Measurements from ENCODE around the gene PLCD3.

The PLCD3 gene

DNA sequence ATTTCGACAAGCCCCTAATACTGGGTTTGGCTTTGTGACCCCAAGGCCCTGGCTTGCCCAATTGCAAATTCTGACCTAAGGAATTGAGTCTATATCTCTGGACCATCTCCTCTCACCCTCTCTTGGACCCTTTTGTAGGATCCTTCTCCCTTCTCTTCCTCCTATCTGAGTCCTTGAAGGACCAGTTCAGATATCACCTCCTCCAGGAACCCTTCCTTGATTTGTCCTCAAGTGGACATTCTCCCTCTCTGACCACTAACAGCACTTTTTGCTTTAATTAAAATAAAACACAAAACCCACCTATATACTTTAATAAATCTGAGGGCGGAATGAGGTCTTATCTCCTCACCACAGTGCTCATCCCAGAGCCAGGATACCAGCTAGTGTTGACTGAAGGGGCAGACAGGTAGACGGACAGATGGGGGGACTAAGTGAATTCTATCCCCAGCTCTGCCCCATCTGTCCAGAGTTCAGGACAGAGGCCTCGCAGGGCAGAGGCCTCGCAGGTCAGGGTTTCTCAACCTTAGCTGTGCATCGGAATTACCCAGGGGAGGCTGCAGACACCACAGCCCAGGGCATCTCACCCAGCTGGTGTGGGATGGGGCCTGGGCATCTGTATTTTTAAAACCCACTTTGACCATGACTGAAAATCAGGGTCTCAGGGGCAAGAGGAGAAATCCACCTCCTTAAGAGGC, 9.1 kb downstream of the PLCD3 start:
- Histone ChIP-seq H4K20me1 (ENCODE audit: insufficient read depth, low read length) (no peaks in the 10 kb centered on the region), H3K4me3 (ENCODE audit: low read length) (no peak overlapping the region), H3K4me2 (ENCODE audit: low read length) (no peak overlapping the region), H3K79me2 (ENCODE audit: low read length) (no peaks in the 10 kb centered on the region), H3K27me3 (ENCODE audit: low read depth, low read length) (no peaks in the 10 kb centered on the region), H2AFZ (ENCODE audit: low read depth, low read length) (no peak overlapping the region), H3K4me1 (ENCODE audit: low read length) (peaks cover 4% of the 10 kb centered on the region; the same call in 1 of the 2 replicates), H3K9ac (ENCODE audit: low read length) (no peak overlapping the region), H3K9me3 (ENCODE audit: insufficient read depth, low read length) (no peaks in the 10 kb centered on the region), H3K27ac (ENCODE audit: low read length) (no peak overlapping the region), H3K36me3 (replicated peaks; ENCODE audit: low read depth, low read length) (no peaks in the 10 kb centered on the region)
- TF ChIP-seq, protein P1, sequence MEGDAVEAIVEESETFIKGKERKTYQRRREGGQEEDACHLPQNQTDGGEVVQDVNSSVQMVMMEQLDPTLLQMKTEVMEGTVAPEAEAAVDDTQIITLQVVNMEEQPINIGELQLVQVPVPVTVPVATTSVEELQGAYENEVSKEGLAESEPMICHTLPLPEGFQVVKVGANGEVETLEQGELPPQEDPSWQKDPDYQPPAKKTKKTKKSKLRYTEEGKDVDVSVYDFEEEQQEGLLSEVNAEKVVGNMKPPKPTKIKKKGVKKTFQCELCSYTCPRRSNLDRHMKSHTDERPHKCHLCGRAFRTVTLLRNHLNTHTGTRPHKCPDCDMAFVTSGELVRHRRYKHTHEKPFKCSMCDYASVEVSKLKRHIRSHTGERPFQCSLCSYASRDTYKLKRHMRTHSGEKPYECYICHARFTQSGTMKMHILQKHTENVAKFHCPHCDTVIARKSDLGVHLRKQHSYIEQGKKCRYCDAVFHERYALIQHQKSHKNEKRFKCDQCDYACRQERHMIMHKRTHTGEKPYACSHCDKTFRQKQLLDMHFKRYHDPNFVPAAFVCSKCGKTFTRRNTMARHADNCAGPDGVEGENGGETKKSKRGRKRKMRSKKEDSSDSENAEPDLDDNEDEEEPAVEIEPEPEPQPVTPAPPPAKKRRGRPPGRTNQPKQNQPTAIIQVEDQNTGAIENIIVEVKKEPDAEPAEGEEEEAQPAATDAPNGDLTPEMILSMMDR (IDR thresholded peaks at IDR 0.05; ENCODE audit: low read depth, low read length): no peak
- TF ChIP-seq EZH2phosphoT487 (IDR thresholded peaks at IDR 0.05; ENCODE audit: low read depth): no peak

DNA sequence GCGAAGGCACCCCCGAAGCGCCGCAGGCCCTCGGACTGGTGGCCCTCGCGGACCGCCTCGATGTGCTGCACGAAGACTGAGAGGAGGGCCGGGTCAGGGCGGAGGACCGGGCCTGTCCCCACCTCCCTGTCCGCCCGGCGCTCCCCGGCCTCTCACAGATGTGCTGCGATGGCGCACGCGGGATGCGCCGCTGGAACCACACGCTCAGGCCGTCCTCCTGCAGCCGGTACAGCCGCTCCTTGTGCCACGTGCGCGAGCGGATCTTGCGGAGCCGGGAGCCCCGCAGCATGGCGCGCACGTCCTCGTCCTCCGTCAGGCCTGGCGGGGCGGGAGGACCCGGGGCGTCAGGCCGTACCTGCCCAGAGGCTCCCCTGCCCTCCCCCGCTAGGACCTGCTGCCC, 11.3 kb downstream of the PLCD3 start:
- no peak overlapping the region for H3K4me2 ChIP-seq (ENCODE audit: low read length)

DNA sequence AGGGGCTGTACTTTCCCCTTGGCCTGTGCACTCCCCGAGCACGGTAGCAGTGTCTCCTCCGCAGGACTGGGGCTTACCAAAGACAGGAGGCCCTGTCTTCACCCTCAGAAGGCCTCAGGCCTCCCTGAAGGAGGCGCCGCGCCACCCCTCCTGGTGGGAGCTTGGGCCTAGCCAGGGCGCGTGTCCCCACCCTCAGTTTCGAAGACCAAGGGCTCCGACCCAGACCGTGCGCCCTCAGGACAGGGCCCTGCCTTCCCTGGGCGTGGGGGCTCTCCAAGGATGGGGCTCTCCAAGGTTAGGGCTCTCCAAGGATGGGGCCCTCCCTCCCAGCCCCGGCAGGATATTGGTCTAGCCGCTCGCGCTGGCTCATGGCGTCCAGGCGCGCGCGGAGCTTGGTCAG, 11.8 kb downstream of the PLCD3 start:
- Histone ChIP-seq H3K27me3 (ENCODE audit: low read depth, low read length) (no peaks in the 10 kb centered on the region), H3K9ac (ENCODE audit: low read length) (no peak overlapping the region), H2AFZ (ENCODE audit: low read depth, low read length) (no peak overlapping the region), H3K79me2 (ENCODE audit: low read length) (no peaks in the 10 kb centered on the region), H3K4me2 (ENCODE audit: low read length) (no peak overlapping the region), H3K27ac (ENCODE audit: low read length) (no peak overlapping the region), H3K4me1 (ENCODE audit: low read length) (peaks cover 4% of the 10 kb centered on the region; the same call in 1 of the 2 replicates), H3K9me3 (ENCODE audit: insufficient read depth, low read length) (no peaks in the 10 kb centered on the region), H4K20me1 (ENCODE audit: insufficient read depth, low read length) (no peaks in the 10 kb centered on the region), H3K4me3 (ENCODE audit: low read length) (no peak overlapping the region), H3K36me3 (replicated peaks; ENCODE audit: low read depth, low read length) (no peaks in the 10 kb centered on the region)
- TF ChIP-seq, protein P1 (IDR thresholded peaks at IDR 0.05; ENCODE audit: low read depth, low read length): no peak
- TF ChIP-seq EZH2phosphoT487 (IDR thresholded peaks at IDR 0.05; ENCODE audit: low read depth): no peak

More for the DNA sequence above, 11.3 kb downstream of the PLCD3 start:
- Histone ChIP-seq H3K9me3 (ENCODE audit: insufficient read depth, low read length) (no peaks in the 10 kb centered on the region), H3K27ac (ENCODE audit: low read length) (no peak overlapping the region), H3K79me2 (ENCODE audit: low read length) (no peaks in the 10 kb centered on the region), H3K36me3 (replicated peaks; ENCODE audit: low read depth, low read length) (no peaks in the 10 kb centered on the region), H3K9ac (ENCODE audit: low read length) (no peak overlapping the region), H3K4me1 (ENCODE audit: low read length) (peaks cover 4% of the 10 kb centered on the region; the same call in 1 of the 2 replicates), H3K4me3 (ENCODE audit: low read length) (no peak overlapping the region), H3K27me3 (ENCODE audit: low read depth, low read length) (no peaks in the 10 kb centered on the region), H2AFZ (ENCODE audit: low read depth, low read length) (no peak overlapping the region), H4K20me1 (ENCODE audit: insufficient read depth, low read length) (no peaks in the 10 kb centered on the region)
- TF ChIP-seq EZH2phosphoT487 (IDR thresholded peaks at IDR 0.05; ENCODE audit: low read depth): no peak
- TF ChIP-seq, protein P1 (IDR thresholded peaks at IDR 0.05; ENCODE audit: low read depth, low read length): no peak

- H3K9me3 ChIP-seq (ENCODE audit: insufficient read depth, low read length): no peaks in the 10 kb centered on the region
- no peak overlapping the region for H3K4me2 ChIP-seq (ENCODE audit: low read length)
- TF ChIP-seq, protein P1 (IDR thresholded peaks at IDR 0.05; ENCODE audit: low read depth, low read length): no peak
- no peak for TF ChIP-seq EZH2phosphoT487 (IDR thresholded peaks at IDR 0.05; ENCODE audit: low read depth)
- H2AFZ ChIP-seq (ENCODE audit: low read depth, low read length): no peak overlapping the region
- H3K4me1 ChIP-seq (ENCODE audit: low read length): peaks cover 4% of the 10 kb centered on the region; the same call in 1 of the 2 replicates
- no peaks in the 10 kb centered on the region for H4K20me1 ChIP-seq (ENCODE audit: insufficient read depth, low read length)
- no peaks in the 10 kb centered on the region for H3K27me3 ChIP-seq (ENCODE audit: low read depth, low read length)
- no peak overlapping the region for H3K4me3 ChIP-seq (ENCODE audit: low read length)
- H3K9ac ChIP-seq (ENCODE audit: low read length): no peak overlapping the region
- no peaks in the 10 kb centered on the region for H3K79me2 ChIP-seq (ENCODE audit: low read length)
- no peaks in the 10 kb centered on the region for H3K36me3 ChIP-seq (replicated peaks; ENCODE audit: low read depth, low read length)
- H3K27ac ChIP-seq (ENCODE audit: low read length): no peak overlapping the region
Measured at GRCh38 chr17:45119964-45120363, 12.4 kb downstream of the PLCD3 start.

All from OCI-LY3 (cell line).